HG03460 (cell line): ENCODE data around the gene KCTD15.

Source experiments
- ATAC-seq: cut with Tn5 transposase; IDR thresholded peaks from one replicate; pipeline ENCODE4 v1.9.1; 2021; ENCODE audit not compliant: unreplicated experiment

The KCTD15 gene, protein sequence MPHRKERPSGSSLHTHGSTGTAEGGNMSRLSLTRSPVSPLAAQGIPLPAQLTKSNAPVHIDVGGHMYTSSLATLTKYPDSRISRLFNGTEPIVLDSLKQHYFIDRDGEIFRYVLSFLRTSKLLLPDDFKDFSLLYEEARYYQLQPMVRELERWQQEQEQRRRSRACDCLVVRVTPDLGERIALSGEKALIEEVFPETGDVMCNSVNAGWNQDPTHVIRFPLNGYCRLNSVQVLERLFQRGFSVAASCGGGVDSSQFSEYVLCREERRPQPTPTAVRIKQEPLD

DNA sequence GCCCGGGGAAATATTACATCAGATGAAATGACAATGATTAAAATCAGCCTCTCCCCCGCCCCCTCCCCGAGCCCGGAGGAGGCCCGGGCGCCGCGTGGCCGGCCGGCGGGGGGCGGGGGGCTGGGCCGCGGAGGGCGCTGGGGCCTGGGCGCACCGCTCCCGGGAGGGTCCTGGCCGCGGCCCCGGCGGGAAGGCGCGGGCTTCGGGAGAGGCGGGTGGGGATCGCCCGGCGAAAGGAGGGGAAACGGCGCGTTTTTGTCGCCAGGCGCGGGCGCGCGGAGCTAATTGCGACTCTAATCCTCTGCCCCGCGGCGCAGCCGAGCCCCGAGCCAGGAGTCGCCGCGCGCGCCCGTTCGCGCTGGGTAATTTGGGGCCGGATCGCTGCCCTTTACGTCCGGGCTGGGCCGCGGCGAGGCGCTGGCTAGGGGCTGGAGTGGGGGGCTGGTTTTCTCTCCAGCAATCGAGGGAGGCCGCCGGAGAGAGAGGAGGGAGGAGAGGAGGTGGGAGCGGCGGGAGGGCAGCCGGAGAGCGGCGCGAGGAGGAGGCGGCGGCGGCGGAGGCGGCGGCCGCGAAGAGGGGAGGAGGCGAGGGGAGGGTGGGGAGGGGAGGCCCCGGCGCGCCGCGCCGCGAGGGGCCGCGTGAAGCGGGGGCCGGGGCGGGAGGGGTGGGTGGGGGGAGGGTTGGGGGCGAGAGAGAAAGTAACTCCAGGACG lies at the start of gene KCTD15:
Gene KCTD15, plus strand, starts transcription at position 707 of the 712 bp plus-strand sequence. CDS start 3,585 bp downstream, outside the sequence.
- ATAC-seq, result no peak

DNA sequence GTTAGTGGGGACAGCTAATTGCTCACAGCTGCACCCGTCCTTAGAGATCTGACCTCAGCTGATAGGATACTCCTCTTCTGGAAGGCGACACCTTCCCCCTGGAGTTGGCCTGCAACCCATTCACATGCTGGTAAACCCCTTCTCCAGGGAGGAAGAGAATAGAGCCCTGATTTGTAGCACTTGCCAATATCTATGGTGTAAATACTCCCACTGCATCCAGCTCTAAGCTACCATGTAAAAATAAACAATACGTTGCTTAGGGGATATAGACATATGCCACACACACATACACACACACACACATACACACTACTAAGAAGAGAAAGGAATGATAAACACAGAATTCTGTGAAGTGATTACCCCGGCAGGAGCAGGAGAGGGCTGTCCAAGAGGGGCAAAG lies 49.4 kb upstream of the KCTD15 start:
- no peak for ATAC-seq

DNA sequence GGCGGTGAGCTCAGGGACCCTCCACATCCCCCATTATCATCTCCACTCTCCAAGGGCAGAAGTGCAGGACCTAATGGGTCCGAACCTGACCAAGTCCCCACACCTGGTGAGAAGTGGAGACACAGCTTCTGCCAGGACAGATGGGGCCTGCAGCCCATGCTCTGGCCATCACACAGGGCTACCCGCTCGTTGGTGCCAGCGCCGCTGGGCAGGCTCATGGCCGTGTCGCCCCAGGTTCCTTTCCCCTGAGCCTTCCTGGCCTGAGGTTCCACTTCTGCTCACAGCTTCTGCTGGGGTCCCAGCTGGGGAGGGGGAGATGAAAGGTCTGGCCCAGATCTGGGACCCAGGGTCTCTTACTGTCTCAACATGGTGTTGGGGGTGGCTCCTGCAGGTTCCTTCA lies 48.4 kb upstream of the KCTD15 start:
- no peak for ATAC-seq

DNA sequence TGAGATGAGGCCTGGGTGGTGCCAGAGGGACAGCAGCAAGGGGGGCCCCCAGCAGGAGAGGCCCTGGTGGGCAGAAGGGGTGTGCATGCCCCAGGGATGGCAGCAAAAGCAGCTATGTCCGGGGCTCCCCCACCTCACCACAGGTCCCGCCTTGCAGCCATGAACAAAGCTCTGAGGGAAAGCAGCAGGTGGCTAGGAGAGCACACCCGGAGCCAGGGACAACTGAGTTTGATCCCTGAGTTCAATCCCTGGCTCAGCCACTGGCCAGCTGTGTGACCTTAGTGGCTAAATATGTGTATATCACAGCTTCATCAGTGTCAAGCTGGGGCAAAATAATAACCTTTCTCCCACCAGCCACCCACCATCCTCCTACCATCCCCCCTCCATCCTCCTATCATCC lies 47.7 kb upstream of the KCTD15 start:
- no peak for ATAC-seq

DNA sequence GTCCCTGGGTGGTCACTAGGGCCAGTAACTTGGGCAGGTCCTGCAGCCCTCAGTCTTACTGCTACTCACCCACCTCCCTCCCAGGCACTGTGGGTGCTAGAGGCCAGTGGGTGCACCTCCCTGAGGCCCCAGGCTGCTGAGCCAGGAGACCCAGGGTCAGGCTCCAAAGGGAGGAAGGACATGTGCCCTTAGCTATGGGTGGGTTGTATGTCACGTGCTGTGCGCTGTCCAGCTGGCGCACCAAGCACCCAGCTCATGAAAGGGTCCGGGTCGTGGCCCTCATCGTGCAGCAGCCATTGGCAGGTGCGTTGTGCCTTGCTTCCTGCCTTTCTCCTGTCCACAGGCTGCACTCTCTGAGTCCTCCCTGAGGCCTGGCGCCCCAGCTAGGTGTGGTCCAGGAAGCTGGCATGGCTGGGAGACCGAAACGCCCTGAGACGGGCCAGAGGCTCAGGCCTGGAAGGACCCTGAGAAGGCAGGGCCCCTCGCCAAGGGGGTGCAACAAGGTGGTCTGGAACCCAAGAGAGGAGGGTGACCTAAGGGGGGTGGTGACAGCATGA lies 47.0 kb upstream of the KCTD15 start:
- no peak for ATAC-seq

DNA sequence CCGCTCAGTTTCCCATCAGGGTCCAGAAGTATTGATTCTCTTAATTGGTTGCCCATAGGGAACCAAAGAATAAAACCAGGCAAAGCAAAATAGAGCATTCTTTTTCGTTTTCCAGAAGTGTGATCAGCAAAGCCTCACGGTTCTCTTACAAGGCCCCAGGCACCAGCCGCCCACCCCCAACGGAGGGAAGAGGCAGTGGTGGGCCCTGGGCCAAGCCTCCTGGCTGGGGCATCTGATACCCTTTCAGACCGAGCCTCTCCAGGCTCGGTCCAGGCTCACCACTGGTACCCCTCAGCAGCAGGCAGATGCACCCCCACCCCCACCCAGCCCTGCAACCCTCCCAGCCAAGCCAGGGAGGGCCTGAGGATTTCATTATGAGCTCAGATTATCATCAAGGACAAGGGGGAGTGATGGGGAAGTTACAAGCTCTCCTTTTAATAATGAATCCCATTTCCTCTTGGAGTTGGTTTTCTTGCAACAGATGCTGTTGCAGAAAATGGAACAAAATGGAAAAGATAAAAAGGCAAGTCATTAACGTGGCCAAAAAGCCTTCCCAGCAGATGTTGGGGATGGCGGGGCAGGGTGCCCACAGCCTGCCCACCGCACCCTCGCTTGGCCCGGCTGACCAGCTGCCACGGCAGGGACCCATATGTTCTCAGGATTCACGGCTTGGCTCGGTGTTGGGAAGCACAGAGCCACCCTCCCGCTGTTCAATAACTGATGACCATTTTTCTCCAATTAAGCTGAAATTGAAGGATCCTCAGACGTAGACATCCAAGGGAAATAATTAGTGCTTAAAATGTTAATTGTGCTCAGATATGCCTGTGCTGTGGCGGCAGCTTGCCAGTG lies 45.9 kb upstream of the KCTD15 start:
- ATAC-seq, result no peak

DNA sequence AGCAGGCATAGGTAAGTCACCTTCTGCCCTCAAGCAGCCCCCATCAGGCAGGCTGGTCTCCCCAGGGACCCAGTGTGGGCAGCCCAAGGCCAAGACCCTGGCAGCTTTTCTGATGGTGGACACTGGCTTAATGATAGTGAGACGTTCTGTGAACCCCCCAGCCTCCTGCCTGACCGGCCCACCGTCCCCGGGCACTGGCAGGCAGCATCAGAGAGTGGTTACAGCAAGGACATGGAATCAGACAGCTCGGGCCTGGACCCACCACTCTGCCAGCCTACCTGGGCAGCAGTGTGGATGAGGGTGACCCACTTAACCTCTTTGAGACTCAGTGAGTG lies 45.3 kb upstream of the KCTD15 start:
- ATAC-seq, result no peak

DNA sequence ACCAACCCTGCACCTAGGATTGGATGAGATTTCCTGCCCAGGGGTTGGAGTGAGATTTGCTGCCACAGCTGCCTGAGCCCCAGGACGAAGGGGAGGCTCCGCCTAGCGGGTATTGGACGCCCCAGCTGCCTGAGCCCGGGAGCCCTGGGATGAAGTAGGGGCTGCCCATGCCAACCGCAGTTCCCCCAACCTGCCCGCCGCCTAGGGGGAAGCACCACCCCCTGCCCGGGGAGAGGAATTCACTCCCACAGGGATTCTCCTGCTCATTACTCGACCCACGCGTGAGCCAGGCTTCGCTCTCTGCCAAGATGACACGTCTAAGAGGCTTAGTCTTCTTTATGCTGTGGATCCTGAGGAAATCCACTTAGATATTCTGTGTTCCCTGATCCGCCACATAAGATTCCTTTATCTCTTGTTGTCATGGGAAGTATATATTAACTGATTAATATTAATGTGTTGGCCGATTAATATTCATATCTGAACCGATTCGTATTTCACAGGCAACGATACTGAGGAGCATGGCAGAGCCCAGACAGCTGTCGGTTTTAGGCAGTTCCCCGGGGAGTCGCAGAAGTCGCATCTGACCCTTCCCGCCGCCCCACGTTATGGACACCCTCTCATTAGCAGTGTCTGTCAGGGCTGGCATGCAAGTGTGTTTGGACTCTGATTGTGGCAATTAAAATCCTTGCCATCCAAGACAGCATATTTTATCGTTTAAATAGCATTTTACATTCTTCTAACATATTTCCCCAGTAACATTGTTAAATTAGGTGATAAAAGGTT lies 44.5 kb upstream of the KCTD15 start:
- ATAC-seq, result no peak

DNA sequence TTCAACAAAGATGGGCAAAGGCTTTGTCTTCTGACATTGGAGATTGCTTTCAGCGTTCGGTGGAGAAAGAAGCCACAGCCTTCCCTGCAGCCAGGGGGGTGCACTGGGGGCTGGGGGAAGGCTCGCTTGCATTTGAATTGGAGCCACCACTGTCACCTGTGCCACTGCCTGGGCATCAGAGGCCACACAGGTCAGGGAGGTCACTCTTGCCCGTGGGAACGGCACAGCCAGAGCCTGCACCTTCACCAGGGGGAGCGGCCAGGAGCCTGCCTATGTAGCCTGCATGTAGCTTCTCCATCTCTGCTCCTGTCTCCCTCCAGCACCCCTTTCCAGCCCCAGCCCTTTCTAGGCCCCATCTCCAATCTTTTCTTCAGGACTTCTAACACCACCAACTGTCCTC lies 43.7 kb upstream of the KCTD15 start:
- ATAC-seq, result no peak

DNA sequence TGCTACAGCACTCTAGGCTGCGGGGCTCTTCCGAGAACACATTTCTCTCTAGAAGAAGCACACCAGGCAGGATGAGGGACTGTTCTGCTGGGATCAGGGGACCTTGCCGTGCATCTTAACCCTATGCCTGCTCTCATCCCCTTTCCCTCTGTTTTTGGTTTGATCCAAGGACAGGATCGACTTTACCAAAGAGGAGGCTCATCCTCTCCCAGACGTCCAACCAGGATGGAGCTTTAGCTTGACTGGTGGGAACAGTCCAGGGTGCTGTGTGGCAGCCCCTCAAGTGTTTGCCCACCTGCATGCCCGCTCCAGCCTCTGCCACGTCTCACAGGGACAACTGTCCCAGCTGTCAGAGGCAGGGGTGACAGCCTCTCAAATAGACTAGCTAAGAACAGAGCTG lies 42.3 kb upstream of the KCTD15 start:
- no peak for ATAC-seq

DNA sequence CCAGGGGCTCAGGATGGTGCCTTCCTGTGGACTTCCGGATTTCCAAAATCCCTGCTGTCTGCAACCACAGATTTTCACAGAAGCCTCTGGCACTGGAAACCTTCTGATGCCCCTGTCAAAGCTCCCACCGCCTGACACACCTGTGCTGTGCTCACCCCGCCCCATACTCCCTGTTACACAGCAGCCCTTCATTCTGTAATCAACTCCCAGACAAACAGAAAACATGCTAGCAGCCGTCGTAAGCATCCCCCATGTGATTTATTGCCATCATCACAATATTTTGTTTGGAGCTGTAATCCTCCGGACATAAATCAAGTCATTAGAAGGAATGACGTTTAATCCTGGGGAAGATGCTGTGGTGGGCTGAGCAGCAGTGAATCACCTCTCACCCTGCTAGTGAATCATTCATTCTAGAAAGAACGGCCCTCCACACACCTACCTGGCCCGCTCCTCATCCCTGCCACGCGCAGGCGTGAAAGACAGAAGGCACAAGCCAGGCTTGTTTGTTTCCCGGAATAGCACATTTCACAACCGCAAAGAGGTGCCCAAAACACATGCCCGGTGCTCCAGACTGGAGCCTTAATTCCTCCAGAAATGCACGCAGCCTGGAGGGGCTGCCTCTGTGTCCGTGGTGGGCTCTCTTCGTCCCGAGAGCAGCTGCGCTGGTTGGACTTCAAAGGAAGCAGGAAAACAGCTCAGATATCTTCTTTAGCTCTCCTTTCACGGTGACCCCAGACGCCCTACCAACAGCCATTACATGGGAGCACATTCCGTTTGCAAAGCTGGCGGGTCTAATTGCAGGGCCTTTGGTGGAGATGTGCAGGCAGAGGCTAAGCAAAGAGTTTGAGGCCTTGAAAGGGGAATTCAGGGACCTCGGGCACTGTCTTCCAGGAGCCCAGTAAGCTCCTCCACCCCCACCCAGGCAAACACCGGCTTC lies 41.3 kb upstream of the KCTD15 start:
- ATAC-seq, result no peak

DNA sequence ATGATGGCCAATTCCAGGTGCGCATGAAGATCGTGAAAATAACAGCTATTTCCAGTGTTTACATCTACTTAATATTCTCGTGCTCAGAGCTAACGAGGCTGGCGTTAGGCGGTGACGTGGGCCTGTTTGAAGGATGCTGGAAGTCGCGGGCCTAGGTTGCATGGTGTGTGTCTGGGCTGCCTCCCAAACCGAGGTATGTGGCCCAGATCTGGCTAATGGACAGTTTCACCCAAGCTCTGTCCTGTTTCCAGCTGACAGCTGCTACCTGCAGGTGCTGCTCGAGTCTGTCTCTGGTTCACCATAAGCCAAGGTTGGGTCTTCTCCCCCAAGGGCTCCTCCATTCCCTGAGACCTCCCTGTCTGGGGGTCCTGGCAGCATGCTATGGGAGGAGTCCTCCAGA lies 40.5 kb upstream of the KCTD15 start:
- ATAC-seq, result no peak

DNA sequence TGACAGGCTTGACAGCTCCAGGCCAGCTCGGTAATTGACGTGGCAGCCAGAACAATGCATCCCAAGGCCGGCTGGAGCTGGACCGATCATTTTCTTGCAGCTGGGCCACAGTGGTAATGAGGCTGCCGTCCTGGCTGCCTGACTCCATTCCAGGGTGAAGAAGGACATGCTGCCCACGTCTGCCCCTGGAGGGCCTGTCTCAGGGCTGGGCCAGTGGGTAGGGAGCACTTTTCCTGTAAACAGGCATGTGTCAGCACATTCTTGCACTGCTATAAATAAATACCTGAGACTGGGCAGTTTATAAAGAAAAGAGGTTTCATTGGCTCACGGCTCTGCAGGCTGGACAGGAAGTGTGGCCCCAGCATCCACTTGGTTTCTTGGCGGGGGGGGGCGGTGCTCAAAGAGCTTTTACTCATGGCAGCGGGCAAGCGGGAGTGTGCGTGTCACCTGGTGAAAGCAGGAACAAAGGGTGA lies 38.1 kb upstream of the KCTD15 start:
- no peak for ATAC-seq

DNA sequence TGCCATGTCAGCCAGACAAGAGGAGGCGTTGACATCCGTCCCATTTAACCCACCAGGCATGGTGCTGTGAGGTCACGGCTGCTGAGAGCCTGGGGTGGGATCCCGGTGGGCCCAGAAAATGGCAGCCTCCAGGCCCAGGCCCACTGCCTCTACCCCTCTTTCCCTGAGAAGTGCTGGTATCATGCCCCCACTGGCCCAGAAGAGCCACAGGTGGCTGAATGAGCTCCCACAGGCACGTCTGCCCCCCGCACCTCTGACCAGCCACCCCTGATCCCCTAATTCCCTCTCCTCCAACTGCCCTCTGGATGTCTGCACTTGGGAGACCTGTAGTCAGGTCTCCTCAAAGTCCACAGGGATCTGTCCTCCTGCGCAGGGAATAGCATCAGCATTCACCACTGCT lies 37.3 kb upstream of the KCTD15 start:
- no peak for ATAC-seq

DNA sequence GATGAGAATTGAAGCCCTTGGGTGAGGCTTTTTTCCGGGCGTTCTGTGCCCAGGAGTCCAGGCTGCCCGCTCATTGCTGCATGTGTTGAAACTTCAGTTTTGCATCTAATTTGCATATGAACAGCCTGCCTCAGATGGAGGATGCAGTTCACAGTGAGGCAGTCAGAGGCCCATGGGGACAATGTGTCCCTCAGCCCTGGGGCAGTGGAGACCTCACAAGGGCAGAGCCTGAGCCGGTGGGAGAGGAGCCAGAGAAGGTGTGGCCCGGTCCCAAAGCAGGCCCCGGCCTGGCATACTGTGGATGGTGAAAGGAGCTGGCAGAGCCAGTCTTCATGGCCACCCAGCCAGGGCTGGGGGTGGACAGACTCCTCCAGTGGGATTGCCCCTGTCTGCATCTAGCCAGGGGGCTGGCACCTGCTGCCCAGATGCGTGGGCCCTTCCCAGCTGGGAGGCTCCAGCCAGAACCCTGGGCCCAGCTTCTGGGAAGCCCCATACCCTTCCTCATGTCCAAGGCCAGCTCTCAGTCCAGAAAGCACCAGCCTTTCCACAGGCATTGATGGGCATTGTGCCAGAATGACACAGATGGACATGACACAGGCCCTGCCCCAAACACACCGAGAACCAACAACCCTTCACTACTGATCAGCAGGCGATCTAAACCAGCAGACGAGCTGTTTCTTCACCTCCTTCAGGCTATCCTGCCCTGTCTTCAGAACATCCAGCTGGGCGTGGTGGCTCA lies 32.9 kb upstream of the KCTD15 start:
- ATAC-seq, result no peak

DNA sequence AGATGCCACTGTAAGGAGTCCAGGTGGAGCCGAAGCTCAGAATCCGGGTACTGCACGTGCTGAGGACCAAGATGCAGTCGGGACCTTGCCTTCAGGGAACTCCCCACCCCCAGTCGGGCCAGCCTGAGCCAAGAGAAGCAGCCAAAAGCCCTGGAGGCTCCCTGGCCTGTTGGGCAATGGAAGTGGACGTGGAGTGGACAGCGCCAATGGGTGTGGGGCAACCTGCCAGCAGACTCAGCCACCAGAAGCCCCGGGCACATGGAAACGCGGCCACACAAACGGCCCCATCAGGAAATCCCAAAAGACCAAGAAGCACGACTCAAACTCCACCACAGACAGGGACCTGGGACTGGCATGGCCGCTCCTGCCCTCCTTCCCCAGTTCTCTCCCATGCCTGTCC lies 30.0 kb upstream of the KCTD15 start:
- ATAC-seq, result no peak

DNA sequence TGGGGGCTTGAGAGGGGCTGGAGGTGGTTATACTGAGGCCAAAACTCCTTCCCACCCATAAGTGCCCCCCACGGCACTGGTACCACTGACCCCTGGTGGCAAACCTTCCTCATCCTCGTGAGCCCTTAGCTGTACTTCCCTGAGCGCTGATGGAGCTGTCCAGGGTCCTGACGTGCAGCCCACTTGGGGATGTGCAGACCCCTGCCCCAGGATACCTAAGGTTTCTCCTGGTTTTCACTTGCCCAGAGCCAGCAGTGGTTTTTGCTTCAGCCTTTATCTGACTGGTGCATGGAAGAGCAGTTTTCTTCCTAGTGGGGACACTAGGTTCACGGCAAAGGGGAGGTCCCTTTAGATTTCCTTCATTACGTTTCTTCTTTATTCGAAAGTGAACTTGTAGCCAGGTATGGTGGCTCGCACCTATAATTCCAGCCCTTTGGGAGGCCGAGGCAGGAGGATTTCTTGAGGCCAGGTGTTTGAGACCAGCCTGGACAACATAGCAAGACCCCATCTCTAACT lies 28.7 kb upstream of the KCTD15 start:
- no peak for ATAC-seq

DNA sequence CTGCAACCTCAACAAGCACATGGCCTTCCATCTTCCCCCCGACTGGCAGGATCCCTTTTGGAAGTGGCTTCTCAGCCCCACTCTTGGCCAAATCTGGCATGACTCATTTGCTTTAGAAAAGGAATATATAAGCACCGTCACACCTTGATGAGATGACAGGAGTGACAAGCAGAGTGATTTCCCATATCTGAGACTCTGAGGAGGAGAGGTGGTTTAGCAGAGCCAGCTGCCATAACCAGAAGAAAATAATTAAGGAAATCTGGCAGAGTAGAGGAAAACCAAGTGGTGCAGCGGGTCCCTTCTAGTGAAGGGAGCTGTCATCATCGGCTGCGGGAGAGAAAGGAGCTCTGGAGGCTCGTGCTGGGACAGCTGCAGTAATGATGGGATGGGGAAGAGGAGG lies 27.5 kb upstream of the KCTD15 start:
- no peak for ATAC-seq

DNA sequence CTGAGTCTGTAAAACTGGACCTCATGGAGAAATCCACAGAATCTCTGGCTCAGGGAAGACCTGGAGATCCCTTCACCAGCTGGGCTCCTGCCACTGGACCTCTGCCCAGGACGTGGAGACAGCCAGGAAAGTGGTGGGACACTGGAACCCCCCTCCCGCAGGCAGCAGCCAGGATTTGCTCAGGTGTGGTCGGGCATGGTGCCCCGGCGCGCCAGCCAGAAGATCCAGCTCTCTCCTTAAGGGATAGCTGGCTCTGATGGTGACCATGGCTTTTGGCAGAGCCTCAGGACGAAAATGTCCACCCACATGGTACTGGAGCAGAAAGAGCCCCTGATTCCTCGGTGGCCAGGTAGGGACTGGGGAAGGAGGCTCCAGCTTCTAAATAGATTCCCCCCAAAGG lies 26.6 kb upstream of the KCTD15 start:
- ATAC-seq, result no peak
